ENCODE measurements around the gene FAM169A. TPM values are rescaled to one million over a fixed set of nuclear protein-coding genes. Genes with fewer than 3 reads are reported as not detected.

The FAM169A gene
- total RNA-seq: 24.1 TPM

DNA sequence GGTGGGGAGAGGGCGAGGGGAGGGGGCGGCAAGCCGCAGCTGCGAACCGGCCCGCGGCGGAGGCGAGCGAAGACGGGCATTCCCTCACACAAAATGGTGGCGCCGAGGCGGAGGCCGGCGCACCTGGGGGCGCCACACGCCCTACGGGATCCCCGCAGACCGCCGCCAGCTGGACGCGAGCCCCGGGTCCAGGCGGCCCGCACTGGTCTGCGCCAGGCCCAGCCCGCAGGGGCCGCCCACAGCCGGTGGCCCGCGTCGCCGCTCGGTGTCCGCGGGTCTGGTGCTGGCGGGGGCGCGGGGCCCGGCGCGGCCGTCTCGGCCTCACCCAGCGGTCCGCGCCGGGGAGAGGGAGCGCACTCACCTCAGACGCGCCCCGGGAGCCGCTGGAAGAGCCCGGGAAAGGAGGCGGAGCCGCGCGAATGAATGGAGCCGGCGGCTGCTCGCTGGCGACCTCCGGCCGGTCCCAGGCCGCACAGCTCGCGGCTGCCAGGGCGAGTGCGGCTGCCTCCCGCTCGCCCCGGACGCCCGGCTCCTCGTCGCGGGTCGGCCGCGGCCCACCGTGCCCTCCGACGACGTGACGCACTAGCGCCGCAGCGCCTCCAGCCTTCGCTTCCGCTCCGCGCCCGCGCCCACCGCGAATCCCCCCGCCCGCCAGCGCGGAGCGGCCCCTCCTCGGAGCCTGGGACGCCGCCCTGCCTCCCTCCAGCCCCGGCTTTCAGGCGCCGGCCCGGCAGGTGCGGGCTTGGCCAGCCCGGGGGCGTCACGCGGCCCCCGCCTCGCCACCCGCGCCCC is at the start of gene FAM169A:
FAM169A (minus strand) TSS at position 584 of the 792 bp plus-strand sequence. CDS start 24,711 bp downstream, outside the sequence.

GRCh38 chr5:74766849-74767578 is 99.2 kb downstream of the FAM169A start, which contains the start of the genes GFM2 and NSA2:
Gene GFM2, minus strand, starts transcription at chr5:74767117. Its CDS starts 3,375 bp downstream, at chr5:74763742.
Gene NSA2, plus strand, starts transcription at chr5:74767249. Its CDS starts 112 bp downstream, at chr5:74767361.

Small RNAs within 50 kb of the gene (small RNA-seq; reads per million reads assigned to genes)
- gene RF00561 (ENCODE audit: low replicate concordance): not detected

Other genes with a start within 250 kb of the FAM169A start
- 180 TPM for gene ENC1, start 225.7 kb downstream of the FAM169A start, total RNA-seq
- 70.1 TPM for gene HEXB, start 181.2 kb downstream of the FAM169A start, total RNA-seq
- gene GFM2, start 99.3 kb downstream of the FAM169A start, total RNA-seq: 47.5 TPM
- gene NSA2, start 99.1 kb downstream of the FAM169A start, total RNA-seq: 36.6 TPM
- 7.8 TPM for gene GCNT4, start 186.2 kb upstream of the FAM169A start, total RNA-seq

Measured in metanephros (tissue), 2 donors.